GM12865 (cell line): ENCODE measurements around the gene APOL2.
A peak's percentile ranks its signal among the peaks of the same experiment; 100 is the strongest.

ENCODE experiments used
- DNase-seq: peaks from one replicate; pipeline ENCODE4 v3.0.0; 2010; ENCODE audit warnings: low read depth
- H3K4me3 ChIP-seq: 2 replicates; pipeline ENCODE4 v1.5.1; 2011; ENCODE audit warnings: mild to moderate bottlenecking, low read depth, low read length, control low read depth
- CTCF ChIP-seq: IDR thresholded peaks from 2 replicates; pipeline ENCODE4 v1.5.1; 2011; ENCODE audit warnings: low read length, control low read depth, low read depth, inconsistent platforms; ENCODE audit not compliant: insufficient read depth; ENCODE audit errors: missing control alignments

Gene APOL2

DNA sequence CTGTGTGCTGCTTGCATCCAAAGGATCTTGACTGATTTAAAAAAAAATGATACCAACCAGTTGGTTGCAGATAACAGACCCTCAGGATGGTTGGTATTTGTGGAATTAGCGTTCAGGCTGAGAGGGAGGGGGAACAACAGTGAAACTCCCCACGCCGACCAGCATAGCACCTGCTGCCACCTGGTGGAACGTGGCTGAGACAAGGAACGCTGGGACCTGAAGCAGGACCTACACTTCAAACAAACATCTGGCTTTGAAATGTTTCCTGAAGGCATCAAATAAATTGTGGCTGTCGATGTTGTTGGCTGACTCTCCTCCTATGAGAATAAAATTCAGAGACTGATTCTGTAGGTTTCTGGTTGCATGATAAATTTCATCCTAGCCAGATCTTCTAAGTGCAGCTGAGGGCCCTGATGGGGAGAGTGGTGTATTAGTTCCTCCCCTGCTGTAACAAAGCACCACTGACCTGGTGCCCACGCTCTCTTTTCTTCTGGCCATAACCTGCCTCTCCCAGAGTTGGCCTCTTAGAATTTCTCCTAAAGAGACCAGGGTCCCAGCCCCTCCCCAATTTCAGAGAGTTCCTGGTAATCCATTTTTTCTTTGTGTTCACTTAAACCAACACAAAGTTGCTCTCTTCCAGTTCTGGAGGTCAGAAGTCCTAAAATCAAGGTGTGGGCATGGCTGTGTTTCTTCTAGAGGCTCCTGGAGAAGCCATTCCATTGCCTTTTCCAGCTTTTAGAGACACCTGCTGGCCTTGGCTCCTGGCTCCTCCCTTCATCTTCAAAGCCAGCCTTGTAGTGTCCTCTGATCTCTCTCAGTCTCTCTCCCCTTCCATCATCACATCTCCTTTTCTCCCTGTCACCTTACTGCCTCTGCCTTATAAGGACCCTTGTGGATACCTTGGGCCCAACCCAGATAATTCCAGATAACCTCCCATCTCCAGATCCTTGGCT is 17.3 kb downstream of the APOL2 start:
- DNase-seq: peak; percentile 63
- TF ChIP-seq CTCF: peak; percentile 80
- no peak overlapping the region for H3K4me3 ChIP-seq

GRCh38 chr22:36220451-36220921 is 18.8 kb downstream of the APOL2 start:
- DNase-seq: no peak
- no peak overlapping the region for H3K4me3 ChIP-seq
- TF ChIP-seq CTCF: no peak

GRCh38 chr22:36218648-36219193 is 20.6 kb downstream of the APOL2 start:
- DNase-seq: no peak
- no peak for TF ChIP-seq CTCF
- H3K4me3 ChIP-seq: no peak overlapping the region

DNA sequence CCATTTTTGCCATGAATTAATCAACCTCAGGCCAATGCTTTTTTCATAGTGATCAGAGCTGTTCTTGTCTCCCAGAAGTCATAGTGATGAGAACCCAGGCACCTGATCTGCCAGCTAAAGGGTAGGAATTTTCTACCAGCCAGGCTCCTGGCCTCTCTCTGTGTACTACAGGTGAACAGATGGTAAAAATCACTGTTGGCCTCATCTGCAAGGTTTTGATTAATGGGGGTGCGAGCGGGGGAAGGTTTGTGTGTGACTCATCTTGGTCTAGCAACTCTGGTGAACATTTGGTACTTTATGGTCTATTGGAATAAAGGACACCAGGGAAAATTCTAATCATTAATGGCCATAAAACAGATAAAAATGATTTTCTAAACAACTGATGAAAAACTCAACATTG is 23.3 kb downstream of the APOL2 start:
- no peak for DNase-seq
- H3K4me3 ChIP-seq: no peak overlapping the region
- no peak for TF ChIP-seq CTCF

- TF ChIP-seq CTCF: no peak
- DNase-seq: no peak
- H3K4me3 ChIP-seq: no peak overlapping the region
Observed at GRCh38 chr22:36213586-36213985, 25.7 kb downstream of the APOL2 start.

DNA sequence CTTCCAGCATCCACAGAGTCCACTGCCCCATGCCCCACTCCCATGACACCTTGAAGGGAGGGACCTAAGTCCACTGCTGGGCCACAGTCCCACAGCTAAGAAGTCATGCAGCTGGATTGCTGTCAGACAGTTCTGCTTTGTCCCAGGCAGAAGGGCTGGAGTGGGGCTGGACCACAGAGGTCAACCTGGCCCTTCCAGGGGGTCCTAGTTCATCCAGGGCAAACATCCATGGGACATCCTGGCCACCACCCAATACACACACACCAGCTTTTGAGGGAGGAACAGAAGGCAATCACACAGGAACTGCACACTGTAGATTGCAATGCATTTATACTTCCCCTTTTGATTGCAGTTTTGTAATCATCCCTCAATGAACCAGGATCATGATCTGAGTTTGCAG is 26.4 kb downstream of the APOL2 start:
- no peak for TF ChIP-seq CTCF

More for the DNA sequence above, 26.4 kb downstream of the APOL2 start:
- no peak for DNase-seq
- no peak overlapping the region for H3K4me3 ChIP-seq
